ENCODE data around the gene OR51B6.
"Not testable (repeated sequence)": the region's sequence is repeated elsewhere in the genome, so short reads cannot be mapped to it uniquely, and the experiment has no call there.

OR51B6 gene

GRCh38 chr11:5366365-5366764, 15.1 kb downstream of the OR51B6 start:
- not testable (repeated sequence) for DNase-seq (ENCODE audit: low spot score)

DNA sequence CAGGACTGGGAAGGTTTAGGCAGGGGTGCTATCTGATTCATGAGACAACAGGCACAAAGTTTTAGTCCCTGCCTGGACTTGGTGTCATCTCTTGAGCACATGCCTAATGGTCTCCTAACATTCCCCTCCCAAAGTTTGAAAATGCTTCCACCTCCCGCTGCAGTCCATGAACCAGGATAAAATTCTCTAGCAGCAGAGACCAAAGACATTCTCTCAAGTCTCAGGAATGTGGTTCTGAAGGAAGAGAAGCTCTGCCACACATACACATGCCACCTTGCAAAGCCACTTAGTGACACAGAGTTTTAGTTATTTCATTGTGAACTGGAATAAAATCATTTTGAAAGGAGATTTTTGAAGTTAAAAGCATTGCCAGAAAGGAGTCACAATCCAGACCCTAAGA, 15.5 kb downstream of the OR51B6 start:
- no peak for DNase-seq (ENCODE audit: low spot score)

DNA sequence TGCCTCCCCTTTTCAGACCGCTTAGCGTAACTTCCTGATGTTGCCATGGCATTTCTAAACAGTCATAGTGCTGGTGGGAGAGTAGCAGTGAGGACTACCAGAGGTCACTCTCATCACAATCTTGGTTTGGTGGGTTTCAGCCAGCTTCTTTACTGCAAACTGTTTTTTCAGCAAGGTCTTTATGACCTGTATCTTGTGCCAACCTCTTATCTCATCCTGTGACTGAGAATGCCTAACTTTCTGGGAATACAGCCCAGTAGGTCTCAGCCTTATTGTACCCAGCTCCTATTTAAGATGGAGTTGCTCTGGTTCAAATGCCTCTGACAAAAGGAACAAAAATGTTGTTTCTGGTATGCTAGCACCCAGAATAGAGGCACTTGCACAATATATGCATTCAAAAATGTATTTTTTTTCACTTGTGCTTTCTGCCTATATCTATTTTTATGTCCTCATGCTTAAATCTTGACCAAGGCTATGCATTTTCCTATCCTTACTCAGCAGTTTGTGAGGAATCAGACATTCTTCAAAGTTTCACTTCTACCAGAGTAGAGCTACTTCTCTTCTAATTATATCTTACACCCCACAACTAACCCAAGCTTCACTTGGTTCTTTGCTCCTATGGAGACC, 16.3 kb downstream of the OR51B6 start:
- DNase-seq (ENCODE audit: low spot score) = no peak

GRCh38 chr11:5368502-5369043, 17.3 kb downstream of the OR51B6 start:
- no peak for DNase-seq (ENCODE audit: low spot score)

- no peak for DNase-seq (ENCODE audit: low spot score)
Observed at GRCh38 chr11:5369789-5370188, 18.5 kb downstream of the OR51B6 start.

- peak; percentile 35 for DNase-seq (ENCODE audit: low spot score)
Observed at GRCh38 chr11:5380740-5381342, 29.5 kb downstream of the OR51B6 start.

GRCh38 chr11:5383576-5383975, 32.3 kb downstream of the OR51B6 start, which contains the start of gene OR51M1:
TSS of gene OR51M1 (plus strand) at chr11:5383812. CDS start at chr11:5389399, 5,587 bp downstream.
- no peak for DNase-seq (ENCODE audit: low spot score)

DNA sequence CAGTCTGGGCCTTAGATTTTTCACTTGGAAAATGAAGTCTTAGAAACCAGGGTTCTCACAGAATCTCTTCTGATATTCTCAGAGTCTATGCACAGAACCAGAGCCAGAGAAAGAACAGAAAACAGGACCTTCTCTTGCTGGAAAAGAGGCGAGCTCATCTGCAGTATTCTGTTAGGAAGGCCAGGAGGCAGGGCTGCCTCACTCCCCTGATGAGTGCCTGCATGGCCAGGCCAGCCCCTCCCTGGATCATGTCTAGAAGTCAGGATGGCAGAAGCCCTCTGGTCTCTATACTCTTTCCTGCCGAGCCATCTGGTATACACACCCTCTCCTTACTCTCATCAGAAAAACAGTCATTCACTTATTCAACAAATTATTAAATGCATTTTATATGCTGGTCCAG, 33.0 kb downstream of the OR51B6 start:
- DNase-seq (ENCODE audit: low spot score) = no peak

- DNase-seq (ENCODE audit: low spot score) = no peak
Observed at GRCh38 chr11:5390210-5390609, 38.9 kb downstream of the OR51B6 start.

DNA sequence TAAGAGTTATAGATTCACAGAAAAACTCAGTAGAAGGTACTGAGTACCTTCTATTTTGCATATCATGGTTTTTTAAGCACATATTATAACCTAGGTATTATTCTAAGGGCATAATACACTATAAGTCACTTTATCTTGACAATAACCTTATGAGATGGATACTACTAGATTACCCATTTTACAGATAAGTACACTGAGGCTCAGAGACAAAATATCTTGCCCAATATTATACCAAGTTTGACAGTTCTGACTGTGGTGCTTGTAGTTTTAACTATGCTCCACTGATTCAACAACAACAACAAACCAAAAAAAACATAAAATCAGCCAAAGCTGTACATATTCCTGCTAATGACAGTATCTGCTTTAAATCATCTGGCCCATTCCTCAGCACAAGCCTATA, 42.8 kb downstream of the OR51B6 start:
- DNase-seq (ENCODE audit: low spot score) = no peak

- DNase-seq (ENCODE audit: low spot score) = no peak
Observed at GRCh38 chr11:5398936-5399335, 47.6 kb downstream of the OR51B6 start.

Data from activated CD4-positive, alpha-beta T cell treated with anti-CD3 and anti-CD28 coated beads, Interleukin-2, Interleukin-4, amounts not matched to agents 100 ng/mL and 50 ng/mL, durations not matched to agents 16 hours and 8 hours (primary cell).